Astrocyte of the cerebellum (primary cell): ENCODE measurements around the gene AIDA.
"Not testable (repeated sequence)": the region's sequence is repeated elsewhere in the genome, so short reads cannot be mapped to it uniquely, and the experiment has no call there.

Experiments
- DNase-seq: peaks from one replicate; pipeline ENCODE4 v3.0.0-alpha.2; 2011; ENCODE audit warnings: low read depth
- H3K4me3 ChIP-seq: 2 replicates; pipeline ENCODE4 v1.5.1; 2011; ENCODE audit warnings: mild to moderate bottlenecking, low read depth, low read length, moderate library complexity
- CTCF ChIP-seq: IDR thresholded peaks from 2 replicates; pipeline ENCODE4 v1.5.1; 2012; ENCODE audit warnings: low read length, low read depth, moderate library complexity, mild to moderate bottlenecking; ENCODE audit errors: missing control alignments
- in situ Hi-C: cut with HindIII; loops from 2 replicates; pipeline ENCODE4 v1.10.0; 2017; ENCODE audit warnings: low sequenced_read_pairs

AIDA gene

GRCh38 chr1:222670110-222670509, 42.2 kb downstream of the AIDA start:
- DNase-seq = no peak
- no peak for TF ChIP-seq CTCF
- no peak overlapping the region for H3K4me3 ChIP-seq
- in situ Hi-C loops = no loop called here

- H3K4me3 ChIP-seq, DNase-seq, in situ Hi-C loops: not testable (repeated sequence)
Observed at GRCh38 chr1:222669107-222669506, 43.2 kb downstream of the AIDA start.

GRCh38 chr1:222668184-222668583, 44.1 kb downstream of the AIDA start:
- H3K4me3 ChIP-seq, DNase-seq, in situ Hi-C loops: not testable (repeated sequence)

GRCh38 chr1:222665964-222666363, 46.3 kb downstream of the AIDA start:
- no peak for DNase-seq
- no peak overlapping the region for H3K4me3 ChIP-seq
- no peak for TF ChIP-seq CTCF
- in situ Hi-C loops = no loop called here

- no peak for TF ChIP-seq CTCF
- DNase-seq = no peak
- H3K4me3 ChIP-seq = no peak overlapping the region
- in situ Hi-C loops = loop anchor here (5.0 kb wide), 1 partner anchor 64 kb away; no protein-coding TSS in a partner anchor
Observed at GRCh38 chr1:222663431-222663934, 48.8 kb downstream of the AIDA start.

GRCh38 chr1:222657899-222658298, 54.4 kb downstream of the AIDA start:
- H3K4me3 ChIP-seq = no peak overlapping the region
- DNase-seq = no peak
- TF ChIP-seq CTCF = no peak
- in situ Hi-C loops = no loop called here

GRCh38 chr1:222656391-222657155, 55.7 kb downstream of the AIDA start:
- no peak for DNase-seq
- H3K4me3 ChIP-seq = no peak overlapping the region
- in situ Hi-C loops = no loop called here
- TF ChIP-seq CTCF = no peak
